ENCODE results near the gene CEP95.
"Not testable (repeated sequence)": the region's sequence is repeated elsewhere in the genome, so short reads cannot be mapped to it uniquely, and the experiment has no call there.

Gene CEP95

DNA sequence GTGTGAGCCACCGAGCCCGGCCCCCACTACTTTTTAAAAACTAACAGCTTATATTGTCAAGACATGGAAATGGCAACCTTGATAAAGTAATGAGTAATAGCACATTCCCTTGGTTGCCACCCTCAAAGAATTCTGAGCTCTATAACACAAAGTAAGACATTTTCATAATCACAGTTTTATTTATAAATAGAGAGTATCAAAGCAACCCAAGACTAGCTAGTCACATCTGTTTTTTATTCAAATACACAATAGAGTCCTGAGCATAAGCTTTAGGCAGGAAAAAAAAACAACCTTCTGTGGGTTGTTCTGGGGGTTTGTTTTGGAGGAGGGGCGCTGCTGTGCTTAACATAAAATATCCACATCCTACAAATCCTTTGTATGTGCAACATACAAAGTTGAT, 68.7 kb downstream of the CEP95 start:
- no peak for DNase-seq (ENCODE audit: low read depth)

DNA sequence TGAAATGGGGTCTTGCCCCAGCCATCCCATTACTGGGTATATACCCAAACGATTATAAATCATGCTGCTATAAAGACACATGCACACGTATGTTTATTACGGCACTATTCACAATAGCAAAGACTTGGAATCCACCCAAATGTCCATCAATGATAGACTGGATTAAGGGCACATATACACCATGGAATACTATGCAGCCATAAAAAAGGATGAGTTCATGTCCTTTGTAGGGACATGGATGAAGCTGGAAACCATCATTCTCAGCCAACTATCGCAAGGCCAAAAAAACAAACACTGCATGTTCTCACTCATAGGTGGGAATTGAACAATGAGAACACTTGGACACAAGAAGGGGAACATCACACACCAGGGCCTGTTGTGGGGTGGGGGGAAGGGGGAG, 70.2 kb downstream of the CEP95 start:
- DNase-seq (ENCODE audit: low read depth): not testable (repeated sequence)

DNA sequence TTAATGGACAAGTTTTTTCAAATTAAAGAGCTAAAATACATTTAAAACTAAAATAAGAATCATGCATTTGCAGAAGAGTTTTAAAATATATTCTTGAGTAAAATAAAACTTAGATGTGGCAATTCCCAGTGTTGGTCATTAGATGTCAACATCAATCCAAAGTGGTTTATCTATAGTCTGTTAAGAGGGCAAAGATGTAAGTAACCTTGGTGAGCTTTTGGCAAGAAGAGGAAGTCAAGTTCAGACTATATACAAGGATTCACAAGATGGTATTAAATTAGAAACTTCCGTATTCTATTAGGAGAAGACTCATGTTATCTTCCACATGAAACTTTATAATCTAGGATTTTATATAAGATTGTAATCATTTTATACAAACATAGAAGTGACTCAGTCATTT, 73.1 kb downstream of the CEP95 start:
- DNase-seq (ENCODE audit: low read depth): no peak

DNA sequence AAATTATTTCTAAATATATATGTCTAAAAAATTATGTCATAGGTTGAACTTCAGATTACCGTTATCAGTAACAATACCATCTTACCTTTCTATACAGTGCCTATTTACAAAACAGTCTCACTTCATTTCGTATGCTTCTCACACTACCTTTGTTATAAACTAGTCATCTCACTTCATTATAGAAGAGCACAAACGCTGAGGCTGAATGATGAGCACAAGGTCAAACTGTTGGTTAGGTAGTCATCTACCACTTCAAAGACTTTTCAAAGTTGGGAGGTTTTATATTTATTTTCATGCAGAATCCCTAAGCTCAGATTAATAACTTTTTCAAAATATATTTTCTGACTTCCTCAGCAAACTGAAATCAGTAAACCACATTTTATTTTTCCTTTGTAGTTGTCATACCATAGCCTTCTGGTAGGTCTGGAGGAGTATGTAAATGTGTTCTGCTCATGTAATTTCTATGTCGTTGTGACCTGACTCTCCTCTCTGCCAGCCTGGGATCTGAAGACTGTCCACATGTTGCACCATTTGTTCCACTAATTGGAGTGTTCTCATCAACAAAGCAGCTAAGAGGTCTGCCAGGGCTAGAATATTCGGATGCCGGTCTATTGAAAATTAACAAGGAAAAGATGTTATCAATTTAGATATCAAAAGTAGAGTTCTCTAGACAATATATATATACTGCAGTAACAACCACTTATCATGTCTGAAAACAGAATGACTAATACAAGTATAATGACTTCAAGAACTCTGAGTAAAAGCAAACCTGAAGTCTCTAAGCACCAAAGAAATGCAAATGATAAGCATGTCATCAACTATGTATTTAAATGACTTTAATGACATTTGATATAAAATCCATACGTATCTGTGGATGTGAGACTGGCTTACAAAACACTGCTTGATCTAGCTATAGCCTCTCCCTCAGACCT, 73.9 kb downstream of the CEP95 start:
- no peak for DNase-seq (ENCODE audit: low read depth)

DNA sequence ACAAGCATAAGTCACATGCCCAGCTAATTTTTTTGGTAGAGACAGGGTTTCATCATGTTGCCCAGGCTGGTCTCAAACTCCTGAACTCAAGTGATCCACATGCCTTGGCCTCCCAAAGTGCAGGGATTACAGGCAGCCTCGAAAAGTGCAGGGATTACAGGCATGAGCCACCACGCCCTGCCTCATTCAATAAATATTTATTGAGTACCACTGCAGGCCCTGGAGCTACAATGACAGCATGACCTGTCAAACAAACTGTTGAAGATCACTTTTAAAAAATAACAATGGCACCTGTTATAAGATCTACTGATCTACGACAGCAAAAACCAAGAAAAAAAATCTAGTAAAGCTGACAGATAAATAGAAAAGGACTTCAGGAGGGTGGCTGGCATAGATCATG, 76.3 kb downstream of the CEP95 start:
- no peak for DNase-seq (ENCODE audit: low read depth)

DNA sequence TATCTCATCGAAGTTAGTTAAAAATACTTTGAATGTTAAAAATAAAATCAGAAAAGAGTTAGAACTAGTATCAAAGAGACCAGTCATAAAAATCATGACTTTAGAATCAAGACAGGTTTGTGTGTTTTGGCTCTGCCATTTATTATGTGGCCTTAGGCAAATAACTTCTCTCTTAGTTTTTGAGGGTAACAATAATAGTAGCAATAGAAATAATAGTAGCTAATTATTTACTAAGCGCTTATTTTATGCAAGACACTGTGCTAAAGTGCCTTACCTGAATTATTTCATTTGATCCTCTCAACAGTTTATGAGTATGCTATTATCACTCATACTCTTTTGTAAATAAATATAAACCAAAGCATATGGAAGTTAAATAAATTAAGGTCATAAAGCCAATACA, 78.4 kb downstream of the CEP95 start:
- no peak for DNase-seq (ENCODE audit: low read depth)

All from stimulated activated CD8-positive, alpha-beta memory T cell treated with anti-CD3 and anti-CD28 coated beads, Interleukin-4, amount 100 ng/mL, for 24 hours (primary cell).